UCSD-AML1 (cell line): ENCODE measurements around the gene MAP2K7.
"Not testable (repeated sequence)": the region's sequence is repeated elsewhere in the genome, so short reads cannot be mapped to it uniquely, and the experiment has no call there.

Experiments used
- DNase-seq: peaks from one replicate; lab custom pipeline; 2025; ENCODE audit not compliant: unreplicated experiment; lab: John Stamatoyannopoulos, UW

MAP2K7 gene

DNA sequence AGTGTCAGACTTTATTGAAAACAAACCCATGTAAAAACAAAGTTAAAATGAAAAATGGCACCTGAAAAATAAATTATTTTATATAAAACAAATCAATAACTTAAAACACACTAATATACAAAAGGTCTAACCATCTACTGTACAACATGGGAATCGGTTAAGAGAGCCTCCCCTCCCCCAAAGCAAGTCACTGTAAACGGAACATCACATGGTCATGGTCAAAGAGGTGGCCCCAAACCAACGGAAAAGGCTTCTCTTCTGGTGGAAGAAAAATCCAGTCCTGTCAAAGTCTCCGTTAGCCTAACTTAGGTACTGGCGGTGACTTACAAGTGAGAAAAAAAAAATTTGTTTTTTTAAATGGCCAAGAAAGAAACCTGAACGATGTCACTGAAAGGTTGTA is 55.5 kb downstream of the MAP2K7 start:
- DNase-seq = no peak

DNA sequence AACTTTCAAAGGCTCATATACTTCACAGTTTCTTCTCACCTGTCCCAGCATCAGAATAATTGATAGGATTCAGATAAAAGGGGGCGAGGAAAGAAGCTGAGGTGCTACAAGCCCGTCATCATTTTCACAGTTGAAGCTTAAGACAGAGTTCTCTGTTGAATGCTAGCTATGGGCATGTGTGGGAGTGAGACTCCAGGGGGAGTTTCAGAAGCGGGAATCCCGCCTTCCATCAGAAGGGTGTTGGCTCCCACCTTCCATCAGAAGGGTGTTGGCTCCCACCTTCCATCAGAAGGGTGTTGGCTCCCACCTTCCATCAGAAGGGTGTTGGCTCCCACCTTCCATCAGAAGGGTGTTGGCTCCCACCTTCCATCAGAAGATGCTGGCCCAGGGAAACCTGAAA is 57.4 kb downstream of the MAP2K7 start:
- DNase-seq = not testable (repeated sequence)

DNA sequence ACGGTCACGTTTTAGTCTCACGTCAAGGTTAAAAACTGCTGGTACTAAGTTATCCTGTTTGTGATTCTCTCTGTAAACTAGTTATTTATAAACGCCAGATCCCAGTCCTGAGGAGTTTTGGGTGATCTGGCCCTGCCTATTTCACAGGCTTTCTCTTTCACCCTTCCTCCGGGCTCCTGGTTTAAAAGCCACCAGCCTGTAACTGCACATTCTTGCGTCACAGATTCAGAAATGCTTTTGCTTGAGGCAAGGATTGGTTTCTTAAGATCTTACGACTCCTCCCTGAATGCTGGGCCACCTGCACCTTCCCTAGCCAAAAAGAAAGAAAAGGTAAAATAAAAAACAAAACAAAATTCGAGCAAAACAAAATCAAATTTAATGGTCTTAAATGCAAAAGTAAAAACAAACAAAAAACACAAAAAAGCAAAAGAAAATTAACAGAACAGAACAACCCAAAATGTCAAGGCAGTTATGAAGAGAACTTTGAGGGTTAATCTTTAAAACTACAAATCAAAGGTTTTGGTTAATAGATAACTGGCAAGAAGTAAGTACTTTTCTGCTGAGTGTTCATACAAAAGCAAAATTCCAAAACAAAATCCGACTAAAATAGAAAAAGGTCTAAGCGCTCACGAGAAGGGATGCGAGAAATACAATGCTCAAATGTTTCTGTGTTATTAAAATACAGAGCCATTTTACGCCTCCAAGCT is 58.4 kb downstream of the MAP2K7 start:
- DNase-seq = no peak

DNA sequence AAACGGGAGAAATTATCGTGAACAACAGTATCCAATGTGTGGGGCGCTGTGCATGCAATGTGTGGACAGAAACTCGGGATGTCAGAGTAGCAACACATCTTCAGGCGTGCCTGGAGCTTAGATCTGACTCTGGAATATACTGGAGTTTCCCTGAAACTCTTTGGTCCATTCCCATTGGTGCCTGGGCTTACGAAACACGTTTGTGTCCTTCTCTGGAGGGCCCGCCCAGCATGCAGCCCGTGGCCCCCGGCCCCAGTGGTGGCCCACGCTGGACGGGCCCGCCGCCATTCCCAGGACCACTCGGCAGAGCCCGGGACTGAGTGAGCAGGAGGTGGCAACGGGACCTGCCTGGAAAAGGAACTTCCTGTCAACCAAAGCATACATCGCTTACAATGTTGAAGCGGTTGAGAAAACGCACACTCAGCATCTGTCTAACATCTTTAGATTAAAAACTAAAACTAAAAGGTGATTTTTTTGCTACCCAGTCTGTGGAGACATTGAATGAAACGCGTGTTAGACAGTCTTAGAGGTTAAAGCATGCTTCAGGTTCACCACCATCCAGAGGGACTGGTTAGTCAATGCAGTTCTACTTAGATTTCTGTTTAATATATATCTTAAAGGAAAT is 59.1 kb downstream of the MAP2K7 start:
- DNase-seq = no peak

DNA sequence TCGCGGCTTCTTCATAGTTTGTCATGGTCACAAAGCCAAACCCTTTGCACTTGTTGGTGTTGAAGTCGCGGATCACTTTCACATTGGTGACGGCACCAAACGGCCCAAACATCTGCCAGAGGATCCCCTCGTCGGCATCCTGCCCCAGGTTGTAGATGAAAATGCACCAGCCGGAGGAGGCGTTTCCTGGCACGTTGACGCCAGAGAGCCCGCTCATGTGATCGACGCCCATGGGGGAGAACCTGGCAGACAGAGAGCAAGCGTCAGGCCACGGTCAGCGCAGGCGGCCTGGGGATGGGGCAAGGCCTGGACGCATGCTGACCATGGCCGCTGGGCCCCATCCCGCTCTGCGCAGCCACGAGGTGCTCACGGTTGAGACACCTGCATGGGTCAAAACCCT is 59.9 kb downstream of the MAP2K7 start:
- DNase-seq = no peak
